SHP77 treated with DMSO at 0.1 percent for 48 hours (cell line): ENCODE results near the gene NMNAT3.

Experiments used
- DNase-seq: peaks from one replicate; lab custom pipeline; 2025; lab: John Stamatoyannopoulos, UW

NMNAT3 gene

DNA sequence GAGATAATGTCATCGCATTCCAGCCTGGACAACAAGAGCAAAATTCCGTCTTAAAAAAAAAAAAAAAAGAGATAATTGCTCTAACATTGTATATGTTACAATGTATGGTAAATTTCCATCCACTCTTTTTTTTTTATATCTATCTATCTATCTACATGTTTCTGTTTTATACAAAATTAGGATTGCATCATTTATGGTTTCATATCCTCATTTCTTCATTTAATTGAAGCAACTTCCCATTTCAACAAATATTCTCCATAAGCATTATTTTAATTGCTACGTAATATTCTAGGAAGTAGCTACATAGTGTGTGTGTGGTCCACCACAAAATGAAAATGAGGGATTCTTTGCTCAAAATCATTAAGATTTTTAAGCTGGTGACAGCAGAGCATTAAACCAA, 156.6 kb downstream of the NMNAT3 start:
- DNase-seq: no peak

DNA sequence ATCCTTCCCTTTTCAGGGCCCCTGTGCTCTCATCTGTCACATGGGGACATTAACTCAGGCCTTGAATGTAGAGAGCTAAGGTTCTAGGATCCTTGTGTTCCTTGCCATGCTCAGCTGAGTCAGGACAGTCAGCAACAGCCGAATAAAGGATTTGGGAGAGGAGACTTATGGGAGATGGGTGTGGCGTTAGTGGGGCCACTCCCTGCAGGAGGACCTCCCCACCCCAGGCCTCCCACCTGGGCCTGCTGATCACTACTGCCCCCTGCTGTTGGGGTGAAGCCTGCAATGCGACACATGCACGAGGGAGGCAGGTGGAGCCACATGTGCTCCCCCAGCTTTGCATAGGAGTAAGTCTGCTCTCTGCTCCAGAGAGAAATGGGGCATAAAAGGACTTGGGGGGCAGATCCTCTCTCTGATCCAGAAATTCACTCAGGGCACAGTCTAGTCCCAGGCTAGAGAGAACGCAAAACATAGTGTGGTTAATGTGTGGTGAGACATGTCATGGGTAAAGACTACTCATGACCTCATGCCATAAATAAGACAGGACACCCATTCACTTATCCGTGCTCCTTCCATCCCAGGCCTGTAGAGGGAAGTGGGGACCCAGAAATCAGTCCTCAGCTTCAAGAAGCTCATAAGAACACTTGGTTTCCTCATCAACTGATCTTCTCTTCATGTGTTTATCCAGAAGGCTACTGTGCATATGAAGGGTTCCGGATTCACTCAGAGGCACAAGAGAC, 157.6 kb downstream of the NMNAT3 start:
- DNase-seq: no peak

DNA sequence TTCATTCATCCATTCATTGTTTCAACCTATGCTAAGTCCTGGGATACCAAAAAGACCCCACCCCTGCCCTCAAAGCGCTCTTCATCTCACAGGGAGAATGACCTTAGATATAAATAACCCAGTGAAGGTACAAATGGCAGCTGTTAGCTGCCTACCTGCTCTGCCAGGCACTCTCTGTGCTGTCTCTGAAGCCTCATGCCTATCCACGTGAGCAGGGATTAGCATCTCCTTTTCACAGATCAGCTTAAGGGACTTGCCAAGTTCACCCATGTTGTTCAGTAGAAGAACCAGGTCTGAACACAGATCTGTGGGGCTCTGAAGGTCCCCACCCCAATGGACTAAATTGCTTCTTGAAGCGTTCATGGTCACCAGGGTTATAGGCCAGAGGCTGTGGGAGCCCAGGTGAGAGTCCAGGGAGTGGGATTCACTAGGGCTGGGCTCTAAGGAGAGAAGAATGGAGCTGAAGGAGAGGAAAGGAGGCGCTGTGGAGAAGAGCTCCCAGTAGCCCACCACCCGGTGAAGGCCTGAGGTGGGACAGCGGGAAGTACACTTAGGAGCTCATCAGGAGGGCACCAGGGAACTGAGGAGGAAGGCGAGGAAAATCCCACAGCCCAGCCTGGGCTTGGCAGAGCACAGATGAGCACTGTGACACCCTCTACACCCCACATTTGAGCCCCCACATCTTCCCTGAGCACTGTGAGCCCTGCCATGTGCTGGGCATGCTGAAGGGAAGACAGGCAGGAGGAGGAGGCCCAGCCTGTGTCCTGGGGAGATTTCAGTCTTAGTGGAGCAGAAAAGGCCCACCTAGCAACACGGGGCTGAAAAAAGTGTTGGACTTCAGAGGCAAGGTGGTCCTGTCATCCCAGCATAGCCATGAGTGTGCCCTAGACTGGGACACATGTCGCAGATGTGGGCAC, 158.6 kb downstream of the NMNAT3 start:
- no peak for DNase-seq

DNA sequence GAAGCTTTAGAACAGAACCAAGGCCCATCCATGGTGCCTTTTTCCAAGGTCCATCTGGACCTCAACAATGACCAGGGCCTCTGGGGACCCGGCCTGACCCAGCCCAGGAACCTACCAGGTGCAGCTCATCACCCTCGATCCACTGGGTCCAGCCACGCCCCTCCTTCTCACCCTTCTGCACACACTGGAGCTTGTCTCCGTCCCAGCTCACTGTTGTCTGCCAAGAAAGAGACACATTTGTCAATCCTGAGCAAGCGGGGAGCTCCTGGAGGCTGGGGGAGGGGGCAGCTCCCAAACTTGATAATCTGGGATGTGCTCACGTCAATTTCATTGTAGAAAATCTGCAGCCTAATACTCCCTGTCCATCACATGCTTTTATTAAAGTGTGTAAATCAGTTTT, 159.5 kb downstream of the NMNAT3 start:
- no peak for DNase-seq

DNA sequence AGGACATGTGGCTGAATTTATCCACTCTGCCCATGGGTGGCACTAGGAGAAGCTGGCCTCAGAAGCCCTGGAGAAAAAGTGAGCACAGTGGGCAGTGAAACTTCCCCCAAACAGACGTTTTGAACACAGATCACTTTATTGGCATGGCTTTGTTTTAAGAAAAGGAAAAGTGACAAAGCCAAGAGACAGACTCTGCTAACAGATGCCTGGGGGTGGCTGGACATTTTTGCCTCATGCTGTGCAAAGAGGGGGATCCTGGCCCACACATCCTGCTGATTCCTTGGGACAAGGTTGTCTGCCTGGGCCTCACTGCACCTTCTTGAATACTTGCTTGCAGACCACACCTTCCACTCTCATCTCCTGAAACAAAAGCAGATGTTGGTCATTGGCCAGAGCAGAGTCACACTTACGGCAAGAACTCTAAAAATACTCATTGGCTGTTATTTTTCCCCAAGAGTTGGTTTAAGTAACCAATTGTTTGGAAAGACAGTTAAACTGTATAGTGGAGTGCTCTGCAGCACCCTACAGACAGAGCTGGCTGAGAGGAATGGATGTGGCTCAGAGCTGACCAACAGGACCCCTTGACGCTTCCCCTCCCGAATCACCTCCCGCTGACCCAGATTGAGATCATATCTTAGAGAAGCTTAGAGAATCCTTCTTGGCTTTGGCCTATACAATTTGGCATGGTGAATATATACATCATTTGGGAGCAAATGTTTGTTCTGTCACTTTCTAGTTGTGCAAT, 160.3 kb downstream of the NMNAT3 start:
- no peak for DNase-seq

GRCh38 chr3:139514741-139515140, 163.0 kb downstream of the NMNAT3 start:
- DNase-seq: no peak
